PC-9 (cell line): ENCODE results near the gene UQCR11.

ENCODE experiments used
- EZH2 ChIP-seq: fragments of 200-600 bp; sonication (generic); IDR thresholded peaks from 2 replicates; pipeline ENCODE4 v1.8.0; 2017; ENCODE audit warnings: antibody characterized with exemption, low read depth
- TF ChIP-seq, protein P1 (sequence below): fragments of 200-600 bp; sonication (generic); conservative IDR thresholded peaks from 2 replicates; pipeline ENCODE4 v1.6.1; 2017; ENCODE audit warnings: mixed run types, antibody characterized with exemption, mild to moderate bottlenecking, moderate library complexity

DNA sequence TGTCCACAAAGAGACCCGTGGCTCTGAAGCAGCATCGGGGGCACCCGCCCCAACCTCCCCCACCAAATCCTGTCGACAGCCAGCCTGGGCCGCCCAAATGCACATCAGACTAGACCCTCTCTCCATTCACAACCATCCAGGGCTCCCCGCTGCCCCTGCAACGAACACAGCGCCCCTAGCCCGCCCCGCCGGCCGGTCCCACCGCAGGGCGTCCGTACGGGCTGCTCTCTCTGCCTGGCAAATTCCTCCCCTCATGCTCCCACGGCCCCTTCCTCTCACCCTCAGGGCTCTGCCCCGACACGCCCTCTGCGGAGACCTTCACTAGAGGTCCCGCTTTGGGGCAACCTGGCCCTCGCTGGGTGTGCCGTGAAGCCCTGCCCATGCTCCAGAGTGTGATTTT is 40.0 kb upstream of the UQCR11 start:
- TF ChIP-seq, protein P1, sequence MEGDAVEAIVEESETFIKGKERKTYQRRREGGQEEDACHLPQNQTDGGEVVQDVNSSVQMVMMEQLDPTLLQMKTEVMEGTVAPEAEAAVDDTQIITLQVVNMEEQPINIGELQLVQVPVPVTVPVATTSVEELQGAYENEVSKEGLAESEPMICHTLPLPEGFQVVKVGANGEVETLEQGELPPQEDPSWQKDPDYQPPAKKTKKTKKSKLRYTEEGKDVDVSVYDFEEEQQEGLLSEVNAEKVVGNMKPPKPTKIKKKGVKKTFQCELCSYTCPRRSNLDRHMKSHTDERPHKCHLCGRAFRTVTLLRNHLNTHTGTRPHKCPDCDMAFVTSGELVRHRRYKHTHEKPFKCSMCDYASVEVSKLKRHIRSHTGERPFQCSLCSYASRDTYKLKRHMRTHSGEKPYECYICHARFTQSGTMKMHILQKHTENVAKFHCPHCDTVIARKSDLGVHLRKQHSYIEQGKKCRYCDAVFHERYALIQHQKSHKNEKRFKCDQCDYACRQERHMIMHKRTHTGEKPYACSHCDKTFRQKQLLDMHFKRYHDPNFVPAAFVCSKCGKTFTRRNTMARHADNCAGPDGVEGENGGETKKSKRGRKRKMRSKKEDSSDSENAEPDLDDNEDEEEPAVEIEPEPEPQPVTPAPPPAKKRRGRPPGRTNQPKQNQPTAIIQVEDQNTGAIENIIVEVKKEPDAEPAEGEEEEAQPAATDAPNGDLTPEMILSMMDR = no peak
- no peak for TF ChIP-seq EZH2
